Ishikawa (cell line): ENCODE results near the gene CEP112.

ENCODE experiments used
- CEBPB ChIP-seq: IDR thresholded peaks from 2 replicates; pipeline ENCODE4 v1.6.1; 2012
- CREB1 ChIP-seq: IDR thresholded peaks from 2 replicates; pipeline ENCODE4 v1.6.1; 2012; ENCODE audit warnings: low read depth
- MAX ChIP-seq: IDR thresholded peaks from 2 replicates; pipeline ENCODE4 v1.6.1; 2012
- TAF1 ChIP-seq: IDR thresholded peaks from 2 replicates; pipeline ENCODE4 v1.6.1; 2012; ENCODE audit warnings: low read depth, mild to moderate bottlenecking
- TF ChIP-seq, protein P1 (sequence below): IDR thresholded peaks from 2 replicates; pipeline ENCODE4 v1.6.1; 2012; ENCODE audit warnings: low read depth, mild to moderate bottlenecking

- TF ChIP-seq CEBPB = no peak
- TF ChIP-seq MAX = no peak
- TF ChIP-seq, protein P1, sequence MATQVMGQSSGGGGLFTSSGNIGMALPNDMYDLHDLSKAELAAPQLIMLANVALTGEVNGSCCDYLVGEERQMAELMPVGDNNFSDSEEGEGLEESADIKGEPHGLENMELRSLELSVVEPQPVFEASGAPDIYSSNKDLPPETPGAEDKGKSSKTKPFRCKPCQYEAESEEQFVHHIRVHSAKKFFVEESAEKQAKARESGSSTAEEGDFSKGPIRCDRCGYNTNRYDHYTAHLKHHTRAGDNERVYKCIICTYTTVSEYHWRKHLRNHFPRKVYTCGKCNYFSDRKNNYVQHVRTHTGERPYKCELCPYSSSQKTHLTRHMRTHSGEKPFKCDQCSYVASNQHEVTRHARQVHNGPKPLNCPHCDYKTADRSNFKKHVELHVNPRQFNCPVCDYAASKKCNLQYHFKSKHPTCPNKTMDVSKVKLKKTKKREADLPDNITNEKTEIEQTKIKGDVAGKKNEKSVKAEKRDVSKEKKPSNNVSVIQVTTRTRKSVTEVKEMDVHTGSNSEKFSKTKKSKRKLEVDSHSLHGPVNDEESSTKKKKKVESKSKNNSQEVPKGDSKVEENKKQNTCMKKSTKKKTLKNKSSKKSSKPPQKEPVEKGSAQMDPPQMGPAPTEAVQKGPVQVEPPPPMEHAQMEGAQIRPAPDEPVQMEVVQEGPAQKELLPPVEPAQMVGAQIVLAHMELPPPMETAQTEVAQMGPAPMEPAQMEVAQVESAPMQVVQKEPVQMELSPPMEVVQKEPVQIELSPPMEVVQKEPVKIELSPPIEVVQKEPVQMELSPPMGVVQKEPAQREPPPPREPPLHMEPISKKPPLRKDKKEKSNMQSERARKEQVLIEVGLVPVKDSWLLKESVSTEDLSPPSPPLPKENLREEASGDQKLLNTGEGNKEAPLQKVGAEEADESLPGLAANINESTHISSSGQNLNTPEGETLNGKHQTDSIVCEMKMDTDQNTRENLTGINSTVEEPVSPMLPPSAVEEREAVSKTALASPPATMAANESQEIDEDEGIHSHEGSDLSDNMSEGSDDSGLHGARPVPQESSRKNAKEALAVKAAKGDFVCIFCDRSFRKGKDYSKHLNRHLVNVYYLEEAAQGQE = no peak
- TF ChIP-seq TAF1 = no peak
- no peak for TF ChIP-seq CREB1
These were observed 464.7 kb downstream of the CEP112 start for GRCh38 chr17:65727246-65727645.
